GM21528 (cell line): ENCODE results near the gene GNG12.
A peak's percentile ranks its signal among the peaks of the same experiment; 100 is the strongest.

Experiments
- ATAC-seq: cut with Tn5 transposase; IDR thresholded peaks from one replicate; pipeline ENCODE4 v1.9.1; 2021; ENCODE audit warnings: mild to moderate bottlenecking, moderate library complexity; ENCODE audit not compliant: unreplicated experiment, low FRiP score

GNG12 gene

DNA sequence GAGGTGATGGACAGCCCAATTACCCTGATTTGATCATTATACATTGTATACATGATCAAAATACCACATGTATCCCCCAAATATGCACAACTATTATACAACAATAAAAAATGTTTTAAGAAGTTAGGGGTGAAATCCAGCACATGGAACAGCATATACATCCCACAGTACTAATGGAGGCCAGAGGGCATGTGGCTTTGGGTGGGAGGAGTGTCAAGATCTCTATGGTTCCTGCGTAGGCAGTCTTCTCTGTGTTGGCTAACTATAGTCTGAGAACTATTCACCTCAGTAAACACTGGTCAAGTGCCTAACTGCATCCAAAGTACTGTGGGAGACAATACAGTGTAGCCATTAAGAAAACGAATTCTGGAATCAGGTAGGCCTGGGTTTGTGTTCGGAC is 74.2 kb downstream of the GNG12 start:
- no peak for ATAC-seq

GRCh38 chr1:67755619-67756018 is 77.6 kb downstream of the GNG12 start:
- no peak for ATAC-seq

GRCh38 chr1:67755160-67755559 is 78.1 kb downstream of the GNG12 start:
- no peak for ATAC-seq

- ATAC-seq: no peak
Observed at GRCh38 chr1:67754526-67754920, 78.7 kb downstream of the GNG12 start.

DNA sequence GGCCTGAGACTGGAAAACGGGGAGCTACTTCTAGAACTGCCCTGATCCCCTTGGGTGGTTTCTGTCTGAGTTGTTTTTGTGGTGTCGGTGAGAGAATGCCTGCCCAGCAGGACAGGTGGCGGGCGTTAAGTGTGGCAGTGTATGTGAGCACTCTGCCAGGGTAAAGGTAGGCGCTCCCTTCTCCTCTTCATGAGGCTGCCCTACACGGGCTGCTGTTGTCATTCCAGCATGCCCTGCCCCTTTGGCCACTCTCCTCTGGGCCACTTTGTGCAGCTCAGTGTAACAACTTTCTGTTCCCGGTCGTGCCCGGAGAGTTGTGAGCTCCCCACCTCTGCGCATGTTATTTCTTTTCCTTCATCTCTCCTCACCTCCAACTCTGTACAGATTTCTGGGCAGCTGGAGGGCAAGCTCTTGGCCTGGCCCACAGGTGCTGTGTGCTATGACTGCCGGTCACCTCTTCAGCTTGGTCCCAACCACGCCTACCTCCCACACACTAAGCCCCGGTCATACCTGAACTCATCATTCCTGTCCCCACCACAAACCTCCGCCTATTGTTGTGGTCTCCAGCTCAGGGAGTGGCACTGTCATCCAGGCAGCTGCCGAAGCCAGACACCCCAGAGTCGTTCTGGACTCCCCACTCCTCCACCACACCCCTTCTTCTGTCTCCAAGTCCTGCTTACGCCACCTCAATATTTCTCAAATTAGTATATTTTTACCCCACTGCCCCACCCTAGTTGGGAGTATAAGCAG is 79.3 kb downstream of the GNG12 start:
- no peak for ATAC-seq

DNA sequence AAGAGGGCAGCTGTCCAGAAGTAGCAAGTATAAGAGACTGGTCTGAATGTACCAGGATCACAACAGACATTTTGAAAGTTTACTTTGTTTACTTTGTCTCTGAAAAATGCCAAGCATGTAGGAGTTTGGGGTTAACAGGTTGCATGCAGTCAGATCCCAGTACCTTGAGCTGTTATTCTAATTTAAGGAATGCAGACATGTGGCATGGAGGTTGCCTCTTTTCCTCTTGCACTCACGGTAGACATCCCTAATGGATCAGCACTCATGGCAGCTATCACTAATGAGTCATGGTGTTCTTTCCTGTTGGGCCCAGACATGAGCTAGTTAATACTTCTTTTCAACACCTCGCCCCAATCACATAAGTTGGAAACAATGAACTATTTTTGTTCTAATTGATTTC is 81.0 kb downstream of the GNG12 start:
- no peak for ATAC-seq

DNA sequence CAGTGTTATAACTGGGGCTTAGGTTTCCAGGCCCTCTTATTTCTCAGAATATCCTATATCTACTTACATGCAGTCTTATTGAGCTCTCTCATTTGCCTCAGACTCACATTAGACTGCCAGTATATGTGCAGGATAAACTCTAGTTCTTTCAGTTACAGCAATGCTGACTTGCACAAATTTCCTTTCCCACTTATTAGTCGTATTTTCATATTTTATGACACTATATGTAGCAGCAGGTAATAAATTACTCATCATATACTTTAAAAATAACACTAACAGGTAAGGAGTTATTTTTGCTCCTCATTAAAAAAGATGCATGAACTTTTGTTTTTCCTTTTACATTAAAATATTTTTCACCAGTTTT is 82.6 kb downstream of the GNG12 start:
- ATAC-seq: no peak

GRCh38 chr1:67749844-67750690 is 83.2 kb downstream of the GNG12 start:
- no peak for ATAC-seq

DNA sequence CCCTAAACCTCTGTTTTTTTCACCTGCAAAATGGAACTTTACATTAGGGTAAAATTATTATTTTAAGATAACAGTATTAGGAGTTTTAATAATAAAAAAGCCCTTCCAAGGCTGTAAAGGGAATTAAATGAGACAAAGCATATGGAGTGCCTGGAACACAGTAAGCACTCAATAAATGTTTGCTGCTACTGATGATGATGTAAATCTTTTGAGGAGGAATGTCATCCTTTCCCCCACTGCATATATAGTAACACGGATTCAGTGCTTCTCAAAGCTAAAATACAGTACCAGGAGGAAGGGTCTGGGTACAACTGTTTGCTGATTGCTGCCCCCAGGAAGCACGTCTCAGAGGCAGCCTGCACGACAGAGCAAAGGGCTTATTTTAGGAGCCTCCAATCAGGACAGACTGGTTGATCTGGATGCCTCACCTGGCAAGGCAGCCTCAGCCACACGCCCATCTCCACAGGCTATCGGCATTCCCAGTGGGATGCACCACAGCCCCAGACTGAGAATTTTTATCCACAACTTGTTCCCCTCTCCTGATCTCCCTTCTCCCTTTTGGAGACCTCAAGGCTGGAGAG is 83.9 kb downstream of the GNG12 start:
- ATAC-seq: no peak

DNA sequence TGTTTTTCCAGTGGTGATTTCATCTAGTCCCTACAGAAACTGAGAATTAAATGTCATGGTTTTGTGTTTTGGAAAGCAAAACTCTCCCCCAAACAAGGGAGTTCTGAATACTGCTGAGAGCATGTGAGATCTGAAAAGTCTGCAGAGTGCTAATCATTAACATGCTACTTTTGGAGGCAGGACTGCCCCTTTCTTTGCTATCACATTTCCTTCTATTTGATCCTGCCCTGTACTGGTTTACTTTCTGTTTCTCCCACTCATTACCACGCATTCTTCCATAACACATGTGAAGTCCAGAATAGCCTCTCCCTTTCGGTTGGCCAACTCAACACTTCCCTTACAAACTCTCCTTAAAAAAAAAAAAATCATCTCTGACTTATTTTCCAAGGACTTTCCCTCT is 84.6 kb downstream of the GNG12 start:
- peak; percentile 87 for ATAC-seq

DNA sequence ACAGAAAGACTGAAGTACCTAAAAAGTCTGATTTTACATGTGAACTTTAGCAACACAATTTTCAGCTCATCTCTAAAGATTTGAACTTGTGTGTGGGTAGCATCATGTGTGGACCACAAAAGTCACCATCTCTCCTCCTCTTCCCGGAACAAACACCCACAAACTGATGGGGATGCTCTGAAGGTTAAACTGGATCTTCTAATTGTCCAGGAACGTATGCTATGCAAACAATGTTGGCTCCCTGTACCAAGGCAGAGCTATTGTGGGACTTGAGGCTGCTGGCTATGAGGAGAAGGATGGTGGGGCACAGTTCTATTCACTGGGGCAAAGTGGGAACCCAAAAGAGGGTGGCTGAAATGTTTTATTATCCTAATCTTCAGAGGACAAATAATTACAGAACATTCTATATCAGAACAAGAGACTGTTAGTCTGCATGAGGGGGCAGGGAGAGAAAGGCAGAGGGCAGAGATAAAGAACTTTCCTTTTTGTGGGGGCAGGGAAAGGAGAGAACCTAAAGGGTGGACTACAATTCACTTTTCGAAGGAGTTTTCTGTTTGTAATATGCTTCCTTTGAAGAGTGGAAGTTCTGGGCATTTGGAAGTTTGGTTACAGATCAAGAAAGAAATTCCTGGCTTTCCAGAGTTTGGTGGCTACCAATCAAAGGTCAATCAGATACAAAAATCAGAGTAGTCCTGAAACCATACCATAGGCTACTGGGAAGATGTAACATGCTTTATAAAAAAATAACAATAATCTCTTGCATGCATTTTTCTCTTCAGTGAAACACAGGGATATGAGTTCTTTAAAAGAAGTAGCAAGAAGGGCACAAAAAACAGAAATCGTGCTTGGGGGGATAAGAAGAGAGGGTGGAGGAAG is 85.4 kb downstream of the GNG12 start:
- ATAC-seq: no peak

- ATAC-seq: no peak
Observed at GRCh38 chr1:67745875-67746698, 87.2 kb downstream of the GNG12 start.

DNA sequence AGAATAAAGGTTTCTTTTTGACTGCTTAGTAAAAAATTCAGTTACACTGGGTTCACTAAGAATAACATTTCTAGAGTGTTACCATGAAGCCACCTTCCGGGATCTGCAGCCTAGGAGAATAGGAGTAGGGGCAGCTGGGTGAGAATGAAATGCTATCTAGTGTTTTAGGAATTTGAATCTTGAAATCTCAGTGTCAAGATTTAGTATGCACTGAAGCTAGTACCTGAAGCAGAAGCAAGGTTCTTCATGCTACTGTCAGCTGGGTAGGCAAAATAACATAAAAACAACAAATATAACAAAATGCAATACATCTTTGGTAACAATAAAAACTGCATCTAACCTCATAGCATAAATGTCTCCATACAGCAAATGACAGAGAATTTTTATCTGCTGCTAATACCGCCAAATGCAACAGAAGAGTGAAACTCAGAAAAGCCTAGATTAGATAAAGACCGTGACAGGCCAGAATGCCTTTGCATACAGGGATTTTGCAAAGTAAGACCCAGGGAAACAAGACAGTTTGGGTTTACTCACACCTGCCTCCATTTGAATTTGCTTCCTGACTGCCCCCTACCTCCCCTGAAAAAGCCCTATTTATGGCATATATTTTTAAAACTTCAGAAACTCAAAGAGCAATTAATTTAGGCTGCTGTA is 90.1 kb downstream of the GNG12 start:
- ATAC-seq: no peak

DNA sequence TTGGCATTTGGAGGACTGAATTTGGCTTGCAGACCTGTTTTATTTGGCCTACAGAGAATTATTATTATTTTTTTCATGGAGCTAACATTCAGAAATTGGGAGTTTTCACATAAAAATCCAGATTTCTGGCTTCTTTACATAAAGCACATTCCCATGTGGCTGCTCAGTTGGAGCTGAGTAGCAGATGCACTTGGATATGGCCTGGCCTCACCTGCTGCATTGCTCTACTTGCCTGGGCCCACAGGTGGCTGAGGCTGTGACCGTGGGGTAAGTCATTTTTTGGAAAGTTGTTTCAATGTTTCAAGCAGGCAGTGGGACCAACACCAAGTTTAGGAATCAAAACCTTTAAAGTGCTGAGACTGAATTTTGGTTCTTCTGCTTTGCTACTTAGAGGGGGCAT is 91.5 kb downstream of the GNG12 start:
- no peak for ATAC-seq

- no peak for ATAC-seq
Observed at GRCh38 chr1:67741121-67741520, 92.1 kb downstream of the GNG12 start.

DNA sequence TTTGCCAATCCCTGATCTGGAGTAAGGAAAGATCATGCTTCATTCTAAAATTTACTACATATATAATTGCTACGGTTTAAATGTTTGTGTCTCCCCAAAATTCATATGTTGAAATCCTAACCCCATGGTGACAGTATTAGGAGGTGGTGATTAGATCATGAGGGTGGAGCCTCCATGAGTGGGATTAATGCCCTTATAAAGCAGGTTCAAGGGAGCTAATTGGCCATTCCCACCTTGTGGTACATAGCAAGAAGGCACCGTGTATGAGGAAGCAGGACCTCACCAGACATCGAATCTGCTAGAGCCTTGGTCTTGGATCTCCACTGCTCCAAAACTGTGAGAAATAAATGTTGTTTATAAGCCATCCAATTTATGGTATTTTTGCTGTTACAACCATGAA is 92.7 kb downstream of the GNG12 start:
- ATAC-seq: no peak

DNA sequence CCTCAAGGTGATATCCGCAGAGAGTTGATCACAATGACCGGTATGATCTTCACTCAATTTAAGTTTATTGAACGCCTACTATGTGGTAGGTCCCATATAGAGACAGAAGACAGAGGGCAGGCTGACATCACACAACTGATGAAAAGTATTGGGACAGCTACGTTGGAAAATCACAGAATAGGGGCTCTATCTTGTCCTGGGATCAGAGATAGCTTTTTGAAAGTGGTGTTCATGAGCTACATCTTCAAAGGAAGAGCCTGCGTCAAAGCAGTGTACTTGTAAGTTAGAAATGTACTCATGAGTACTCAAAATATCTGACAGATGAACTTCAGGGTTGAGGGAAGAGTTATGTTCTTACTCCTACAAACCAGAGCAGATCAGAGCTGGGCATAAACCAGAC is 93.9 kb downstream of the GNG12 start:
- no peak for ATAC-seq

DNA sequence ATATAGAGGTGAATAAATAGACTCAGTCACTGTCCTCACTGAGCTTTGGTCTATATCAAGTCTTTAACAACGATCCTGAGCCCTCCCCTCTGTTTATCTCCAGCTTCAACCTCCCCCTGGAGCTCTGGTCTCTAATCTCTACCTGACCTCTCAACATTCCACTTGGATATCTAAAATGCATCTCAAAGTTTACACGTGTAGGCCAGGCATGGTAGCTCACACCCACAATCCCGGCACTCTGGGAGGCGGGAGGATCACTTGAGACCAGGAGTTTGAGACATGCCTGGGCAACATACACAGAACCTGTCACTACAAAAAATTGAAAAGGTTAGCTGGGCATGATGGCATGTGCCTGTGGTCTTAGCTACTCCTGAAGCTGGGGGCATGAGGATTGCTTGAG is 94.9 kb downstream of the GNG12 start:
- no peak for ATAC-seq

DNA sequence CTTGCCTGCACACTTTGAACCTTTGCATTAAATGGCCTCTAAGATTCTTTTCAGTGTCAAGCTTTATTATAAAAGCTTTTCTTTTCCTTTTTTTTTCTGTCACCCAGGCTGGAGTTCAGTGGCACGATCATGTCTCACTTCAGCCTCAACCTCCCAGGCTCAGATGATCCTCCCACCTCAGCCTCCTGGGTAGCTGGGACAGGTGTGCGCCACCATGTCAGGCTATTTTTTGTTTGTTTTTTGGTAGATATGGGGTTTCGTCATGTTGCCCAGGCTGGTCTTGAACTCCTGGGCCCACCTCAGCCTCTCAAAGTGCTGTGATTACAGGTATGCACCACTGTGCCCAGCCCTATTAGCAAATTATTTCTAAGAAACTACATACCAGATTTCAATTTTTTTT is 95.4 kb downstream of the GNG12 start:
- ATAC-seq: no peak
